ENCODE measurements around the gene SHLD2.
"Not testable (repeated sequence)": the region's sequence is repeated elsewhere in the genome, so short reads cannot be mapped to it uniquely, and the experiment has no call there.

The SHLD2 gene

GRCh38 chr10:87084291-87084782 is 10.7 kb upstream of the SHLD2 start:
- DNase-seq (ENCODE audit: low read depth in 1 of 2, low spot score in 1 of 2): not testable (repeated sequence)

DNA sequence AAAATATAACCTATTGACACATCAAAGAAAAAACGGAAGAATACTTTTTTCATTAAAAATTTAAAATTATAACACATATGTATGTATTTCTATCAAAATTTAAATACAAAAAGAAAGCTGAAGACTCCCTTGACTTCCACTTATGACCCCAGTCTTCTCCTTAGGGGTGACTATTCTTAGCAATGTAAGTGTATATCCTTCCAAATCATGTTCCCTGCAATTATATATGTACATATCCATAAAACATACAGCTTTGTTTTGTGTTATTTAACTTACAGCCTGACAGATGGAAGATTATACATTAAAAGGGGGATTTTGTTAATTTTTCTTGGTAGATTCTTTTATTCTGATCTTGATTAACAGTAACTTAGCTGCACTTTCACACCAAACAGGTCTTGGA is 9.5 kb upstream of the SHLD2 start:
- DNase-seq (ENCODE audit: low read depth in 1 of 2, low spot score in 1 of 2): no peak

DNA sequence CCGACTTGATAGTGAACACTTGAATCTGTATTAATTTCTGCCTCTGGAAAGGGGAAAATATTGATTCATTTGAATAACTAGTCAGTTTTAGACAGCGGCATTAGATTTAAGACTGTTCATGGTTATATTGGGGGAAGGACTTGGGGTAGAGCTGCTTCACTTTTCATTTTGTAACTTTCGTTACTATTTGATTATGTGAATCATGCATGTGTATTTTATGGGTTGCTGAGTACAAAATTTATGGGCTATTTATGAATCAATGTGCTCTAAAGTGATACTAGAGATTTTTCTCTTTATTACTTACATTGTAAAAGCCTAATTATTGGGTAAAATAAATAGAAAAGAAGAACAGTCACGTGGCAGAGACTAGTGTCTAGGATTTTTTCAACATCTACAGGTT is 5.3 kb upstream of the SHLD2 start:
- DNase-seq (ENCODE audit: low read depth in 1 of 2, low spot score in 1 of 2): no peak

DNA sequence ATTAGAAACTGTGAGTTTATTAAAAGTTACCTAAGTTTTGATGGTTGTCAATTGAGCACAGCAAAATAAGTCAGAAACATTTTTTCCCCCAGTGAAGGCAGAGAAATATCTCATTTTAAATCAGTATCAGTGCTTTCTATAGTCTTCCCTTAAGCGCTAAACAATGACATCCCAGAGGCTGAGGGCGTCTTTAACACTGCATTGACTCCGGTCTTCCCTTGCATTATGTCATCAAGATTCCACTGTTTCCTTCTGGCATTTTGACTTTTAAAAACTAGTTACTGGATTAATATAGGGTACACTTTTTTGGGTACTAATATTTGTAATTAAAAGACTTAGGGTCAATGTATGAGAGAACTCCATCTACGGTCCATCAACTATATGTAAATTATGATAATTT is 4.2 kb upstream of the SHLD2 start:
- DNase-seq (ENCODE audit: low read depth in 1 of 2, low spot score in 1 of 2): no peak

DNA sequence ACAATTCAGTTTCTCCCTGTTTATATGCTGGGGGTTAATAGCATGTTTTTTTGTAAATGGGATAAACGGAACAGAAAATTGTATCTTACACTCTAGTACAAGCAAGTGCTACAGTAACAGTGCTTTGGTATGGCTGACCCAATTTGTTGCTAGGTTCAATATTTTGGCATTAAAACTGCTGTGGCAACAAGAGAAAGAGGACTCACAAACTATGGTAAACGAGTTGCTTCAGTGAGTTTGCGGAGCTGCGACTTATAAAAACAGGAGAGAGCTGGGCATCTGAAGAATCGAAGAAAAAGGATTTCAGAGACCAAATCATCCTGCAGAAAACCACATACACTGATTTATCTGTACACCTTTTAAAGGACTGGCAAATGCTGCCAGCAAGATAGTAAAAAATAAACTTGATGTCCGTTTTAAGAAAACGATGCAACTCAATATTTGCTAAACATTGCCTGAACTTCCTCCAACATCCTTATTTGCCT is 2.6 kb upstream of the SHLD2 start:
- no peak for DNase-seq (ENCODE audit: low read depth in 1 of 2, low spot score in 1 of 2)

GRCh38 chr10:87092861-87093631 is 2.0 kb upstream of the SHLD2 start:
- no peak for DNase-seq (ENCODE audit: low read depth in 1 of 2, low spot score in 1 of 2)

DNA sequence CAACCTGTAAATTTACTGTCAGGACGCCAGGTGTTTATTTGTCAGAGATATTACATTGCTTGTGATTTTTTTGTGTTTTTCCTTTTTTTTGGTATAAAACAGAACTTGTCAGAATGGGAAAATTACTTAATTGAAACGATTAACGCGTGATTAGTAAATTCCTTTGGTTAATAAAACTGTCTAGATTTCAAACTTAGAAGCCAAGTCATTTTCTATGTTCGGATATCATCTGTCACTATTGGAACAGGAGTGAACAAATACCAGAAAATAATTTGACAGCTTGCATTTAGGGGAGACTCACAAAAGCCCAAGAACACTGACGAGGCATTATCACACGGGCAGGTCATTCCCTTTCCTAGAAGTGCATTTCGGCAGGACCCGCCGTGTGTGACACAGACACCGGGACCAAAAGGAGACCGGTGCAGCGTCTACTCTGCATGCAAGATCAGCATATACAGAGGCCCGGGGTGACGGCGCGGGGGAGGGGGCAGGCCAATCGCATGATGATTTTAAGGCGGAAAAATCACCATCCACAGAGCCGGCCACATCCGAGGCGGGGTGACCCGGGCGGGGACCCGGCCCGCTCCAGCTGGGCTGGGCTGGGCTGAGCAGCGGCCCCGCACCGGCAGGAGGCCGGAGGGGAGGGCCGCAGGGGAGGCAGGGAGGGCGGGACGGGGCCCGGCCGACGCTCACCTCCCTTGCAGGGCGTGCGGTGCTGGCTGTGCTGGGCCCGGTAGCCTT is 1.2 kb upstream of the SHLD2 start:
- DNase-seq (ENCODE audit: low read depth in 1 of 2, low spot score in 1 of 2): peak; percentile 46 to 63

DNA sequence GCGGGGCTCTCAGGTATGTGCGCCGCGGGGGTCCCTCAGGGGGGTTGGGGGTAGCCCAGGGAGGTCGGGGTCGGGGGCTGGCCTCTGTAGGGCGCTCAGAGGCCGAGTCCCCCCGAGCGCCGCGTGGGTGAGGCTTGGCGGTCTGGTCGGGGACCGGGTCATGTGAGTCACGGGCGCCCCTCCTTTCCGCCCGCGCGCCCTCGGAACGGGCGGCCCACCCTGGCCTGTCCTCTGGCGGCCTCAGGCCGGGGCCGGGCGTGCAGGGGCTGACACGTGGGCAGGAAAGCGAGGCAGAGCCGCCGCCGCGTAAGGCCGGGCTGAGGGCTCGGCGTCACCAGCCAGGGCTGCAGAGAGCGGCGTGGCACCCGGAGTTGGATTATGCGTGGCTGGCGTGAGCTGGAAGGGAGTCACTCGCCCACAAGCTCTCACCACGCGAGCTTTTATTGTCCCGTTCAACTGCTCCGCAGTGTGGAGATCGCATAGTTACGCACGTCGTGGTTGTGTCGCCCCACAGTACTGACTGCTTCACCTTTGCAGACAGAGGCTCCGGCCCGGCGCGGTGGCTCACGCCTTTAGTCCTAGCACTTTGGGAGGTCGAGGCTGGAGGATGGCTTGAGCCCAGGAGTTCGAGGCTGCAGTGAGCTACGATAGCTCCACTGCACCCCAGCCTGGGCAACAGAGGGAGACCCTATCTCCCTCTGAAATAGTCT is 385 bp downstream of the SHLD2 start:
- peak; percentile 59 to 62 for DNase-seq (ENCODE audit: low read depth in 1 of 2, low spot score in 1 of 2)

DNA sequence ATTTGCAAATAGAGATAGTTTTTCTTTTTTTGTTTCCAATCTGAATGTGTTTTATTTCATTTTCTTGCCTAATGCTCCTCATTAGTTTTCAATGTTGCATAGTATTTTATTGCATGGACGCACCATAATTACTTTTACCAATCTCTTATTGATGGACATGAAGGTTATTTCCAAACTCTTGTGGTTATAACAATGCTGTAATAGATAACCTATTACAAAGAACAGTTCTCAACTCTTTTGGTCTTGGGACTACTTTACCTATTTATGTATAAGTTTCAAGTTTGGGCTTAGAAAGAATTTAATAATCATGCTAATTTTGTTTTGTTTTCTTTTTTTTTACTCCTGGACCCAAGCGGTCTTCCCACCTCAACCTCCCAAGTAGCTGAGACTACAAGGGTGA is 7.0 kb downstream of the SHLD2 start:
- DNase-seq (ENCODE audit: low read depth in 1 of 2, low spot score in 1 of 2): no peak

GRCh38 chr10:87104727-87105126 is 9.7 kb downstream of the SHLD2 start:
- not testable (repeated sequence) for DNase-seq (ENCODE audit: low read depth in 1 of 2, low spot score in 1 of 2)

DNA sequence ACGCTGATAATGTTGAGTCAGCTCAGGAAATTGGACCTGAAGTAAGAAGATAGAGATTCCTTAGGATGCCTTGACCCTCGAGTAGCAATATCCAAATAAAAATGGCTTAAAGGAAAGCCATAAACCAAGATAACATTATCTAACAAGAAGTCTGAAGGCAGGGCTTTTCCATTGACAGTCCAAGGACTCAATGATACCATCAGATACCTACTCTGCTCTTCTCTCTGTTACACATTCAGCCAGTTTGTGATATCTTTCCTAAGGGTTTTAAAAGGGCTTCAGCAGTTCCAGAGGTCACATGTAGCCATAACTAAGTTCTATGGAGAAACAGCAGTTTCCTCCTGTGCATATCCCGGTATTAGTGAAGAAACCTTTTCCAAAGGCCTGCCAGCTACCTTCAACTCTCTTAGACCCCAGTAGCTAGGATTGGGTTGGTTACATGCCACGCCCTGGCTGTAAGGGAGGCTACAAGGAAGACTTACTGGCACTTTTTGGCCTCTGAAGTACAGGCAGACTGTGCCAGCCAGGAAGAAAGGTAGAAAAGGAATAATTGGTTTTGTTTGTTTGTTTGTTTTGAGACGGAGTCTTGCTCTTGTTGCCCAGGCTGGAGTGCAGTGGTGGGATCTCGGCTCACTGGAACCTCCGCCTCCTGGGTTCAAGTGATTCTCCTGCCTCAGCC is 10.6 kb downstream of the SHLD2 start:
- DNase-seq (ENCODE audit: low read depth in 1 of 2, low spot score in 1 of 2): no peak

GRCh38 chr10:87118122-87118521 is 23.1 kb downstream of the SHLD2 start:
- DNase-seq (ENCODE audit: low read depth in 1 of 2, low spot score in 1 of 2): not testable (repeated sequence)

- DNase-seq (ENCODE audit: low read depth in 1 of 2, low spot score in 1 of 2): not testable (repeated sequence)
These were observed 24.0 kb downstream of the SHLD2 start for GRCh38 chr10:87119029-87119428.

DNA sequence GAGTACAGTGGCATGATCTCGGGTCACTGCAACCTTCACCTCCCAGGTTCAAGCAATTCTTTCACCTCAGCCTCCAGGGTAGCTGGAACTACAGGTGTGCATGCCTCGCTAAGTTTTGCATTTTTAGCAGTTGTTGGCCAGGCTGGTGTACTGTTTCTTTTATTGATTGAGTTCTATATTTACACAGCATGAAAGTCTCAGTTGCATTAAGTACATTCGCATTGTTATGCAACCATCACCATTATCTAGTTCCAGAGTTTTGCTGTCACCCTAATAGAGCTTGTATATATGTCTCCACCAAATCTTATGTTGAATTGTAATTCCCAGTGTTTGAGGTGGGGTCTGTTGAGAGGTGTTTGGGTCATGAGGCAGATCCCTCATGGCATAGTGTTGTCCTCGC is 28.3 kb downstream of the SHLD2 start:
- not testable (repeated sequence) for DNase-seq (ENCODE audit: low read depth in 1 of 2, low spot score in 1 of 2)

GRCh38 chr10:87127048-87127447 is 32.0 kb downstream of the SHLD2 start:
- not testable (repeated sequence) for DNase-seq (ENCODE audit: low read depth in 1 of 2, low spot score in 1 of 2)

GRCh38 chr10:87127607-87128156 is 32.7 kb downstream of the SHLD2 start:
- DNase-seq (ENCODE audit: low read depth in 1 of 2, low spot score in 1 of 2): not testable (repeated sequence)

- not testable (repeated sequence) for DNase-seq (ENCODE audit: low read depth in 1 of 2, low spot score in 1 of 2)
These were observed 37.2 kb downstream of the SHLD2 start for GRCh38 chr10:87132176-87132575.

DNA sequence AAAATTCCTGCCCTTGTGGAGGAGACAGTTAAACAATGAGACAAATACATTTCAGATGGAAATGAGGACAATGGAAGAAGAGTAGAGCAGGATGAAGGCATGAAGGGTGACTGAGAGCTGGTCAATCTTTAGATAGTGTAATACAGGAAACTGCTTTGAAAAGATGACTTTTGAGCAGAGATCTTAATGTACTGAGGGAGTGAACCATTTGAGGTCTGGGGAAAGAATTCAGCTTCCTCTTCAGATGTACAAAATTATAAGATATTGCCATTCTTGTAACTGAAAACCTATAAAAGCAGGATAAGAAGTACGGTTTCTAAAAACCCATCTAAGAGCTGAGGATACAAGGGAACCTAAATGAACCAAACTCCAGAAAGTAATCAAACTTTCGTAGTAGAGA is 38.9 kb downstream of the SHLD2 start:
- DNase-seq (ENCODE audit: low read depth in 1 of 2, low spot score in 1 of 2): not testable (repeated sequence)

- not testable (repeated sequence) for DNase-seq (ENCODE audit: low read depth in 1 of 2, low spot score in 1 of 2)
These were observed 39.4 kb downstream of the SHLD2 start for GRCh38 chr10:87134440-87134839.

DNA sequence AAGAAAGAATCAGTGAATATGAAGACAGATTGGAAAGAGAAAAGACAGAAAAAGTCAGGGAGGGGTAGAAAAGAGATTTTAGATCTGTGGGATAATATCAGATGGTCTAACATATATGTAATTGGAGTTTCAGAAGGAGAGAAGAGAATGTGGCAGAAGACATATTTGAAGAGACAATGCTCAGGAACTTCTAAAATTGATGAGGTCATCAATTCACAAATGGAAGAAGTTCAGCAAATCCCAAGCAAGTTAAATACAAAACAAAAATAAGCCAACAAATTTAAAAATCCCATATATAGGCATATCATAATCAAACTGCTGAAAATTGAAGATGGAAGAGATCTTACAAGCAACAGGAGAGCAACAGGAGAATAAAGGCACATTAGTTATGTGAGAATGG is 42.5 kb downstream of the SHLD2 start:
- not testable (repeated sequence) for DNase-seq (ENCODE audit: low read depth in 1 of 2, low spot score in 1 of 2)

Measured in activated CD4-positive, alpha-beta T cell treated with anti-CD3 and anti-CD28 coated beads, Interleukin-2, amount 50 U/mL, for 24 hours (primary cell).